SK-N-SH treated with all-trans-retinoic acid at 6 μM for 48 hours (cell line): ENCODE measurements around the gene SC5D.

Experiments used
- ATAC-seq: fragments of 200-7000 bp; cut with Tn5 transposase; 3 replicates; pipeline ENCODE4 v1.9.1; 2020; ENCODE audit warnings: mild to moderate bottlenecking, moderate library complexity
- ARNTL ChIP-seq: fragments of 450-650 bp; formaldehyde crosslinking; IDR thresholded peaks from 2 replicates; pipeline ENCODE4 v1.5.0; 2020; ENCODE audit warnings: low read depth, mild to moderate bottlenecking, moderate library complexity, borderline replicate concordance
- BACH2 ChIP-seq: fragments of 250-450 bp; sonication (Bioruptor Pico); IDR thresholded peaks from 2 replicates; pipeline ENCODE4 v1.9.0; 2021; ENCODE audit warnings: mild to moderate bottlenecking, borderline replicate concordance
- CSDC2 ChIP-seq: fragments of 250-450 bp; sonication (Bioruptor Pico); IDR thresholded peaks from 2 replicates; pipeline ENCODE4 v1.5.0; 2020; ENCODE audit warnings: mild to moderate bottlenecking, moderate library complexity
- ESRRG ChIP-seq: fragments of 250-450 bp; sonication (Bioruptor Pico); IDR thresholded peaks from 2 replicates; pipeline ENCODE4 v1.6.1; 2021; ENCODE audit warnings: mild to moderate bottlenecking
- GLIS3 ChIP-seq: fragments of 250-450 bp; sonication (Bioruptor Pico); IDR thresholded peaks from 2 replicates; pipeline ENCODE4 v1.5.0; 2020; ENCODE audit warnings: mild to moderate bottlenecking, moderate library complexity
- ISL1 ChIP-seq: fragments of 250-450 bp; sonication (Bioruptor Pico); IDR thresholded peaks from 2 replicates; pipeline ENCODE4 v2.1.2; 2022; ENCODE audit warnings: mild to moderate bottlenecking, moderate library complexity
- OSR1 ChIP-seq: fragments of 250-450 bp; sonication (Bioruptor Pico); IDR thresholded peaks from 2 replicates; pipeline ENCODE4 v1.8.0; 2022; ENCODE audit warnings: moderate library complexity, mild to moderate bottlenecking, inconsistent platforms
- PPARA ChIP-seq: fragments of 250-450 bp; sonication (Bioruptor Pico); IDR thresholded peaks from 2 replicates; pipeline ENCODE4 v1.5.0; 2020; ENCODE audit warnings: mild to moderate bottlenecking, borderline replicate concordance
- RARB ChIP-seq: fragments of 250-450 bp; sonication (Bioruptor Pico); IDR thresholded peaks from 2 replicates; pipeline ENCODE4 v1.8.0; 2021; ENCODE audit warnings: mild to moderate bottlenecking, moderate library complexity
- SNAI2 ChIP-seq: fragments of 250-450 bp; sonication (Bioruptor Pico); IDR thresholded peaks from 2 replicates; pipeline ENCODE4 v1.5.0; 2020; ENCODE audit warnings: mild to moderate bottlenecking, moderate library complexity
- TCF4 ChIP-seq: fragments of 250-450 bp; sonication (Bioruptor Pico); IDR thresholded peaks from 2 replicates; pipeline ENCODE4 v1.8.0; 2021; ENCODE audit warnings: mild to moderate bottlenecking, moderate library complexity, borderline replicate concordance
- TOX ChIP-seq: fragments of 250-450 bp; sonication (Bioruptor Pico); IDR thresholded peaks from 2 replicates; pipeline ENCODE4 v1.8.0; 2021; ENCODE audit warnings: mild to moderate bottlenecking, moderate library complexity, borderline replicate concordance
- ZC3H10 ChIP-seq: fragments of 250-450 bp; sonication (Bioruptor Pico); IDR thresholded peaks from 2 replicates; pipeline ENCODE4 v1.5.1; 2021; ENCODE audit warnings: mild to moderate bottlenecking, moderate library complexity
- ZFP3 ChIP-seq: fragments of 250-450 bp; sonication (Bioruptor Pico); IDR thresholded peaks from 2 replicates; pipeline ENCODE4 v1.5.0; 2020; ENCODE audit warnings: mild to moderate bottlenecking, moderate library complexity
- ZFP30 ChIP-seq: fragments of 450-650 bp; formaldehyde crosslinking; IDR thresholded peaks from 2 replicates; pipeline ENCODE4 v1.5.0; 2022; ENCODE audit warnings: mild to moderate bottlenecking, moderate library complexity
- ZNF565 ChIP-seq: fragments of 450-650 bp; formaldehyde crosslinking; conservative IDR thresholded peaks from 2 replicates; pipeline ENCODE4 v1.5.0; 2020; ENCODE audit warnings: low read depth, mild to moderate bottlenecking, moderate library complexity
- ZNF70 ChIP-seq: fragments of 450-650 bp; formaldehyde crosslinking; IDR thresholded peaks from 2 replicates; pipeline ENCODE4 v1.5.0; 2020; ENCODE audit warnings: mild to moderate bottlenecking, moderate library complexity
- ZNF8 ChIP-seq: fragments of 450-650 bp; formaldehyde crosslinking; IDR thresholded peaks from 2 replicates; pipeline ENCODE4 v1.5.0; 2020; ENCODE audit warnings: mild to moderate bottlenecking, moderate library complexity
- TF ChIP-seq, protein P1 (sequence below): fragments of 250-450 bp; sonication (Bioruptor Pico); IDR thresholded peaks from 2 replicates; pipeline ENCODE4 v1.5.1; 2021; ENCODE audit warnings: mild to moderate bottlenecking, moderate library complexity
- TF ChIP-seq, protein P2 (sequence below): fragments of 250-450 bp; sonication (Bioruptor Pico); IDR thresholded peaks from 2 replicates; pipeline ENCODE4 v1.8.0; 2021; ENCODE audit warnings: low read depth, mild to moderate bottlenecking, moderate library complexity, borderline replicate concordance
- TF ChIP-seq, protein P3 (sequence below): fragments of 250-450 bp; sonication (Bioruptor Pico); IDR thresholded peaks from 2 replicates; pipeline ENCODE4 v1.8.0; 2020; ENCODE audit warnings: mild to moderate bottlenecking, moderate library complexity, borderline replicate concordance
- TF ChIP-seq, protein P4 (sequence below): fragments of 250-450 bp; sonication (Bioruptor Pico); IDR thresholded peaks from 2 replicates; pipeline ENCODE4 v1.5.1; 2020; ENCODE audit warnings: low read depth, mild to moderate bottlenecking, moderate library complexity
- TF ChIP-seq, protein P5 (sequence below): fragments of 250-450 bp; sonication (Bioruptor Pico); IDR thresholded peaks from 2 replicates; pipeline ENCODE4 v1.5.0; 2020; ENCODE audit warnings: mild to moderate bottlenecking, moderate library complexity

SC5D gene

DNA sequence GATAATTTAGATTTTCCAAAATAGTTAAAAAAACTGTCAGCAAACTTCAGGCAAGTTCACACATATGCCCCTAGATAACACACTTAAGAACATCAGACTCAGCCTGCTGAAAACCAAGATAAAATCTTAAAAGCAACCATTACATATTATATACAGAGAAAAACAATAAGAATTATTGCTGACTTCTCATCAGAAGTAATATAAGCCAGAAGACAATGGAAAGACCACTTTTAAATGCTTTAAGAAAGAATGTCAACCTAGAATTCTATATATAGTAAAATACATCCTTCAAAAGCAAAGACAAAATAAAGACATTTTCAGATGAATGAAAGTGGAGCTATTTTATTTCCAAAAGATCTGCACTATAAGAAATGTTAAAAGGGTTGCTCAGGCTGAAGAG lies 37.8 kb upstream of the SC5D start:
- no peak for ATAC-seq
- TF ChIP-seq ZNF70 (CRISPR knock-in tag), result no peak
- no peak for TF ChIP-seq GLIS3 (CRISPR knock-in tag)
- no peak for TF ChIP-seq ARNTL (CRISPR knock-in tag)
- no peak for TF ChIP-seq PPARA (CRISPR knock-in tag)
- no peak for TF ChIP-seq ESRRG
- TF ChIP-seq SNAI2 (CRISPR knock-in tag), result no peak
- no peak for TF ChIP-seq TOX (CRISPR knock-in tag)
- TF ChIP-seq, protein P1, sequence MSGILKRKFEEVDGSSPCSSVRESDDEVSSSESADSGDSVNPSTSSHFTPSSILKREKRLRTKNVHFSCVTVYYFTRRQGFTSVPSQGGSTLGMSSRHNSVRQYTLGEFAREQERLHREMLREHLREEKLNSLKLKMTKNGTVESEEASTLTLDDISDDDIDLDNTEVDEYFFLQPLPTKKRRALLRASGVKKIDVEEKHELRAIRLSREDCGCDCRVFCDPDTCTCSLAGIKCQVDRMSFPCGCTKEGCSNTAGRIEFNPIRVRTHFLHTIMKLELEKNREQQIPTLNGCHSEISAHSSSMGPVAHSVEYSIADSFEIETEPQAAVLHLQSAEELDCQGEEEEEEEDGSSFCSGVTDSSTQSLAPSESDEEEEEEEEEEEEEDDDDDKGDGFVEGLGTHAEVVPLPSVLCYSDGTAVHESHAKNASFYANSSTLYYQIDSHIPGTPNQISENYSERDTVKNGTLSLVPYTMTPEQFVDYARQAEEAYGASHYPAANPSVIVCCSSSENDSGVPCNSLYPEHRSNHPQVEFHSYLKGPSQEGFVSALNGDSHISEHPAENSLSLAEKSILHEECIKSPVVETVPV (CRISPR knock-in tag), result no peak
- no peak for TF ChIP-seq ZC3H10
- no peak for TF ChIP-seq ZNF8 (CRISPR knock-in tag)
- no peak for TF ChIP-seq TCF4
- TF ChIP-seq, protein P2, sequence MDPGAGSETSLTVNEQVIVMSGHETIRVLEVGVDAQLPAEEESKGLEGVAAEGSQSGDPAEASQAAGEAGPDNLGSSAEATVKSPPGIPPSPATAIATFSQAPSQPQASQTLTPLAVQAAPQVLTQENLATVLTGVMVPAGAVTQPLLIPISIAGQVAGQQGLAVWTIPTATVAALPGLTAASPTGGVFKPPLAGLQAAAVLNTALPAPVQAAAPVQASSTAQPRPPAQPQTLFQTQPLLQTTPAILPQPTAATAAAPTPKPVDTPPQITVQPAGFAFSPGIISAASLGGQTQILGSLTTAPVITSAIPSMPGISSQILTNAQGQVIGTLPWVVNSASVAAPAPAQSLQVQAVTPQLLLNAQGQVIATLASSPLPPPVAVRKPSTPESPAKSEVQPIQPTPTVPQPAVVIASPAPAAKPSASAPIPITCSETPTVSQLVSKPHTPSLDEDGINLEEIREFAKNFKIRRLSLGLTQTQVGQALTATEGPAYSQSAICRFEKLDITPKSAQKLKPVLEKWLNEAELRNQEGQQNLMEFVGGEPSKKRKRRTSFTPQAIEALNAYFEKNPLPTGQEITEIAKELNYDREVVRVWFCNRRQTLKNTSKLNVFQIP (CRISPR knock-in tag), result no peak
- no peak for TF ChIP-seq ISL1
- TF ChIP-seq, protein P3, sequence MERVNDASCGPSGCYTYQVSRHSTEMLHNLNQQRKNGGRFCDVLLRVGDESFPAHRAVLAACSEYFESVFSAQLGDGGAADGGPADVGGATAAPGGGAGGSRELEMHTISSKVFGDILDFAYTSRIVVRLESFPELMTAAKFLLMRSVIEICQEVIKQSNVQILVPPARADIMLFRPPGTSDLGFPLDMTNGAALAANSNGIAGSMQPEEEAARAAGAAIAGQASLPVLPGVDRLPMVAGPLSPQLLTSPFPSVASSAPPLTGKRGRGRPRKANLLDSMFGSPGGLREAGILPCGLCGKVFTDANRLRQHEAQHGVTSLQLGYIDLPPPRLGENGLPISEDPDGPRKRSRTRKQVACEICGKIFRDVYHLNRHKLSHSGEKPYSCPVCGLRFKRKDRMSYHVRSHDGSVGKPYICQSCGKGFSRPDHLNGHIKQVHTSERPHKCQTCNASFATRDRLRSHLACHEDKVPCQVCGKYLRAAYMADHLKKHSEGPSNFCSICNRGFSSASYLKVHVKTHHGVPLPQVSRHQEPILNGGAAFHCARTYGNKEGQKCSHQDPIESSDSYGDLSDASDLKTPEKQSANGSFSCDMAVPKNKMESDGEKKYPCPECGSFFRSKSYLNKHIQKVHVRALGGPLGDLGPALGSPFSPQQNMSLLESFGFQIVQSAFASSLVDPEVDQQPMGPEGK (CRISPR knock-in tag), result no peak
- no peak for TF ChIP-seq ZFP3 (CRISPR knock-in tag)
- TF ChIP-seq RARB (CRISPR knock-in tag), result no peak
- TF ChIP-seq BACH2 (CRISPR knock-in tag), result no peak

DNA sequence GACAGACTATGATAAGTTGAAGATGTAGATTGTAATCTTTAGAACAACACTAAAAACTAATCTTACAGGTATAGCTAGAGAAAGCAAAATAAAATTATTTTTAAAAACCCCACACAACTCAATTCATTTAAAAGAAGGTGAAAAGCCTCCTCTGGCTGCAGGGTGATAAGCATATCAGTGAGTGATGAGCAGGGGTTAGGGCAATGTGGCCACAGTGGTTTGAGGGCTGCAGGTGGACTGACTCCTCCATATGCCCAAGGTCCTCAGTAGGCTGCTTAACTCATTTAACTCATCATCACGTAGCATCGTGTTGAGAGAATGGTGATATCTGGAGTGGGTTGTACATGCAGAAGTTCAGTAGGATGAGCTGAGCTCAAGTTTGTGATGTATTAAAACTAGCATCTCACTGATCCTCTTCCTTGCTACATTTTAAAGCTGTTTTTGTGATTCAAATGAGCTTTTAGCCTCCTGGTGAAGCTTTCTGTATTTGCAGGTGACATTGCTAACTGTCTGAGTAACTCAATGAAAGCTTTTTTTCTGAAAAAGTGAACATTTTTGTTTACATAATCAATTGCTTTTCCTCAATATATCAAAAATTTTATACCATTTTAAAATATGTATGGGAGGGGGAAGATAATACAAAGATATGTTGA lies 37.0 kb upstream of the SC5D start:
- TF ChIP-seq, protein P4, sequence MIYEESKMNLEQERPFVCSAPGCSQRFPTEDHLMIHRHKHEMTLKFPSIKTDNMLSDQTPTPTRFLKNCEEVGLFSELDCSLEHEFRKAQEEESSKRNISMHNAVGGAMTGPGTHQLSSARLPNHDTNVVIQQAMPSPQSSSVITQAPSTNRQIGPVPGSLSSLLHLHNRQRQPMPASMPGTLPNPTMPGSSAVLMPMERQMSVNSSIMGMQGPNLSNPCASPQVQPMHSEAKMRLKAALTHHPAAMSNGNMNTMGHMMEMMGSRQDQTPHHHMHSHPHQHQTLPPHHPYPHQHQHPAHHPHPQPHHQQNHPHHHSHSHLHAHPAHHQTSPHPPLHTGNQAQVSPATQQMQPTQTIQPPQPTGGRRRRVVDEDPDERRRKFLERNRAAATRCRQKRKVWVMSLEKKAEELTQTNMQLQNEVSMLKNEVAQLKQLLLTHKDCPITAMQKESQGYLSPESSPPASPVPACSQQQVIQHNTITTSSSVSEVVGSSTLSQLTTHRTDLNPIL (CRISPR knock-in tag), result no peak
- TF ChIP-seq, protein P5, sequence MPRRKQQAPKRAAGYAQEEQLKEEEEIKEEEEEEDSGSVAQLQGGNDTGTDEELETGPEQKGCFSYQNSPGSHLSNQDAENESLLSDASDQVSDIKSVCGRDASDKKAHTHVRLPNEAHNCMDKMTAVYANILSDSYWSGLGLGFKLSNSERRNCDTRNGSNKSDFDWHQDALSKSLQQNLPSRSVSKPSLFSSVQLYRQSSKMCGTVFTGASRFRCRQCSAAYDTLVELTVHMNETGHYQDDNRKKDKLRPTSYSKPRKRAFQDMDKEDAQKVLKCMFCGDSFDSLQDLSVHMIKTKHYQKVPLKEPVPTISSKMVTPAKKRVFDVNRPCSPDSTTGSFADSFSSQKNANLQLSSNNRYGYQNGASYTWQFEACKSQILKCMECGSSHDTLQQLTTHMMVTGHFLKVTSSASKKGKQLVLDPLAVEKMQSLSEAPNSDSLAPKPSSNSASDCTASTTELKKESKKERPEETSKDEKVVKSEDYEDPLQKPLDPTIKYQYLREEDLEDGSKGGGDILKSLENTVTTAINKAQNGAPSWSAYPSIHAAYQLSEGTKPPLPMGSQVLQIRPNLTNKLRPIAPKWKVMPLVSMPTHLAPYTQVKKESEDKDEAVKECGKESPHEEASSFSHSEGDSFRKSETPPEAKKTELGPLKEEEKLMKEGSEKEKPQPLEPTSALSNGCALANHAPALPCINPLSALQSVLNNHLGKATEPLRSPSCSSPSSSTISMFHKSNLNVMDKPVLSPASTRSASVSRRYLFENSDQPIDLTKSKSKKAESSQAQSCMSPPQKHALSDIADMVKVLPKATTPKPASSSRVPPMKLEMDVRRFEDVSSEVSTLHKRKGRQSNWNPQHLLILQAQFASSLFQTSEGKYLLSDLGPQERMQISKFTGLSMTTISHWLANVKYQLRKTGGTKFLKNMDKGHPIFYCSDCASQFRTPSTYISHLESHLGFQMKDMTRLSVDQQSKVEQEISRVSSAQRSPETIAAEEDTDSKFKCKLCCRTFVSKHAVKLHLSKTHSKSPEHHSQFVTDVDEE (CRISPR knock-in tag), result no peak
- TF ChIP-seq ARNTL (CRISPR knock-in tag), result no peak
- TF ChIP-seq RARB (CRISPR knock-in tag), result no peak
- no peak for TF ChIP-seq TOX (CRISPR knock-in tag)
- no peak for TF ChIP-seq CSDC2 (CRISPR knock-in tag)
- TF ChIP-seq, protein P3 (CRISPR knock-in tag), result no peak
- no peak for TF ChIP-seq ZNF70 (CRISPR knock-in tag)
- TF ChIP-seq PPARA (CRISPR knock-in tag), result no peak
- TF ChIP-seq, protein P1 (CRISPR knock-in tag), result no peak
- TF ChIP-seq GLIS3 (CRISPR knock-in tag), result no peak
- no peak for TF ChIP-seq ESRRG
- no peak for TF ChIP-seq ZFP30 (CRISPR knock-in tag)
- TF ChIP-seq, protein P2 (CRISPR knock-in tag), result no peak
- no peak for TF ChIP-seq OSR1 (CRISPR knock-in tag)
- no peak for TF ChIP-seq BACH2 (CRISPR knock-in tag)
- TF ChIP-seq TCF4, result no peak
- TF ChIP-seq ZC3H10, result no peak
- no peak for TF ChIP-seq ZNF8 (CRISPR knock-in tag)
- no peak for TF ChIP-seq ZNF565 (CRISPR knock-in tag)
- ATAC-seq, result no peak
